Activated T-cell treated with anti-CD3 and anti-CD28 coated beads, Interleukin-2, amount 50 U/mL, for 72 hours (primary cell): ENCODE results near the gene PYCR2. TPM values are rescaled to one million over a fixed set of nuclear protein-coding genes. Genes with fewer than 3 reads are reported as not detected.
A peak's percentile ranks its signal among the peaks of the same experiment; 100 is the strongest.

Source experiments
- ATAC-seq, 2 donors: fragments of 150-1000 bp; cut with Tn5 transposase; replicated peaks in 1 of 2; 2 replicates each; pipeline ENCODE4 v1.10.0; 2021; ENCODE audit warnings: moderate library complexity in 2 of 2, mild to moderate bottlenecking in 1 of 2
- DNase-seq, 2 donors: peaks; one replicate each; pipeline ENCODE4 v3.0.0; 2021 to 2022; ENCODE audit warnings: mixed read lengths in 1 of 2
- H3K27ac Mint-ChIP-seq: one replicate; pipeline ENCODE4 v1.8.0; 2022; ENCODE audit warnings: mild to moderate bottlenecking, moderate library complexity, mixed read lengths
- H3K27me3 Mint-ChIP-seq: one replicate; pipeline ENCODE4 v1.8.0; 2022; ENCODE audit warnings: low read depth, mixed read lengths
- H3K36me3 Mint-ChIP-seq, 2 donors: one replicate each; pipeline ENCODE4 v1.8.0; 2022; ENCODE audit warnings: mixed read lengths in 2 of 2, mild to moderate bottlenecking in 1 of 2; ENCODE audit not compliant: insufficient read depth in 2 of 2
- H3K4me1 Mint-ChIP-seq: one replicate; pipeline ENCODE4 v1.8.0; 2022; ENCODE audit warnings: low read depth, mixed read lengths
- H3K4me3 Mint-ChIP-seq, 2 donors: one replicate each; pipeline ENCODE4 v1.8.0; 2022; ENCODE audit warnings: mild to moderate bottlenecking in 2 of 2, mixed read lengths in 2 of 2, moderate library complexity in 2 of 2
- H3K9me3 Mint-ChIP-seq, 2 donors: one replicate each; pipeline ENCODE4 v1.8.0; 2022; ENCODE audit warnings: mixed read lengths in 2 of 2
- total RNA-seq, 2 donors: library from RNA; stranded (reverse); gene quantifications; one replicate each; pipeline ENCODE4 v1.2.3, GENCODE V29; 2022

PYCR2 gene
- total RNA-seq, 2 donors from 2014 or later, result 144 to 152 TPM

DNA sequence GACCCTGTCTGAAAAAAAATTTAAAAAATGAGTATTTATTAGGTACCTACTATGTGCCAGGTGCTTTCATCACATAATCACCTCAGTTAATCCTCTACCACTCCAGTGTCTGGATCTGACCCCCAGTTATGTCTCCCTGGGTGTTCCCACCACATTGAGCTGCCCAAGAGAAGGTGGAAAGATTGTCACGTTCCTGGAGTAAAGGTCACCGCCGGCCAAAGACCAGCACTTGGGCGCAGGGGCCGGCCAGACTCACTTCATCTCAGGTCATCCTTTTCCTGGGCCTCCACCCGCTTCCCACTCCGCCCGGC lies 714 bp downstream of the PYCR2 start:
- Mint-ChIP-seq H3K4me1 (peaks cover 68% of the 10 kb centered on the region), H3K27ac (peak overlapping the region; percentile 91), H3K9me3 (no peaks in the 10 kb centered on the region), H3K27me3 (no peaks in the 10 kb centered on the region), H3K4me3 (peak overlapping the region; percentile 91 to 97), H3K36me3 (peaks cover 5 to 13% of the 10 kb centered on the region in 2 donors)
- DNase-seq, result no peak
- no peak for ATAC-seq

DNA sequence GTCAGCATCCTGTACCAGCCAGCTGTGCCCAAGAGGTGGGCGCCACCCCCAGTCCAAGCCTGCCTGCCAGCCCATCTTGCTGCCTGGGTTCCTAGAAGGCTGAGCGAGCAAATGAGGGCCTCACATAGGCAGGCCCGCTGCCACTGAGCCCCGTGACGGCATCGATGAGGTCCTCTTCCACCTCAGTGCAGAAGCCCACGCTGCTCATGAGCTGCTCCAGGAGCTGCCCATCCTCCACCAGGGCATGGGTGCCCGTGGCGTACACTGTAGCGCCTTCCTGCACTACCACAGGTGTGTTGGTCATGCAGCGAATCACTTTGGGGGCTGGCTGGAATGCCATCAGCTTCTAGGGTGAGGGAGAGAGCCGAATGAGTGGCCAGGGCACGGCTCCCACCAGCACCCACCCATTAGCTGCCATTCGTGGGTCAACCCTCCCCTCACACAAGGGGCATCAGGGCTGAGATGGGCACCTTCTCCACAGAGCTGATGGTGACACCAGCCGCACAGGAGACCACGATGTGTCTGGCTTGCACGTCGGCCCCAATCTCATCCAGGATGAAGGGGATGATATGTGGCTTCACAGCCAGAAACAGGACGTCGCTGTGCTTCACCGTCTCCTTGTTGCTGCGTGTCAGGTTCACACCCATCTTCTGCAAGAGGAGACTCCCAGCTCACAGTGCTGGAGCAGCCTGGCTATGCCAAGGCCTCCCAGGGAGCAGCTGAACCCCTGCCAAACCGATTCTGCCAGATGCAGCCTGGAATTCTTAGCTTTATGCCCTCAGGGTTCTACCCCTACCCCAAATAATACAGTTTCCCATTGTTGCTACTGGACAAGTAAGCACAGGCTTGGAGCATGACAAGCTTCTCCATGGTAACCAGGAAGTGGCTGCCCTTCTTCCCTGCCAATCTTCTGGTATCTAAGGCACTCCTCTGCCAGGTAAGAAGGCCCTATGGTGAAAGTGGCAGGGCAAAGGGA lies 2.0 kb downstream of the PYCR2 start:
- ATAC-seq, result no peak

GRCh38 chr1:225919906-225920305 lies 4.1 kb downstream of the PYCR2 start:
- DNase-seq, result peak; percentile 35
- Mint-ChIP-seq H3K36me3 (peaks cover 8 to 13% of the 10 kb centered on the region in 2 donors), H3K4me3 (peak overlapping the region; percentile 39 to 55), H3K27ac (peak overlapping the region; percentile 16), H3K27me3 (no peaks in the 10 kb centered on the region), H3K9me3 (no peaks in the 10 kb centered on the region), H3K4me1 (peaks cover 51% of the 10 kb centered on the region)
- ATAC-seq, result no peak

More for the DNA sequence above, 2.0 kb downstream of the PYCR2 start:
- H3K27ac Mint-ChIP-seq, result peak overlapping the region; percentile 80
- peak overlapping the region; percentile 91 to 97 for H3K4me3 Mint-ChIP-seq
- H3K36me3 Mint-ChIP-seq, result peaks cover 5 to 13% of the 10 kb centered on the region in 2 donors
- H3K4me1 Mint-ChIP-seq, result peaks cover 62% of the 10 kb centered on the region
- no peak for DNase-seq
- no peaks in the 10 kb centered on the region for H3K27me3 Mint-ChIP-seq
- no peaks in the 10 kb centered on the region for H3K9me3 Mint-ChIP-seq

DNA sequence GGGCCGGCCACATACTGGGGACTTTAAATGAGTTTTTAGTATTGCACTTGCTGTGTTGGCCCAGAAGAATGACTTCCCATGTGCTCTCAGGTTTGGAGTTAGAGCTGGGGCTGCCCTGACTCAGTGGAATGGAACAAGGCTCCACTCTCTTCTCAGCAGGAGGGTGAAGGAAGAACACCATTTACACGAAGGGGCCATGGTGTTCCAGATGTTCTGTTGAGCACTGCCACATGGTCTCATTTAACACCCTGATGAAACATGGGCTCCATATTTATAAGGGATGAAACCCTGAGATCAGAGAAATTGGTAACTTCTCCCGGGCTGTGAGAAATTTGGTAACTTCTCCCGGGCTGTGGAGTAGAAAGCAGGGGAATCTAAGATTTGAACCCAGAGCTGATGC lies 5.8 kb downstream of the PYCR2 start:
- Mint-ChIP-seq H3K4me1 (peaks cover 41% of the 10 kb centered on the region), H3K27ac (no peak overlapping the region), H3K27me3 (no peaks in the 10 kb centered on the region), H3K9me3 (no peaks in the 10 kb centered on the region), H3K36me3 (peaks cover 5 to 13% of the 10 kb centered on the region in 2 donors), H3K4me3 (no peak overlapping the region)
- DNase-seq (no peak), ATAC-seq (no peak)

- Mint-ChIP-seq H3K9me3 (no peaks in the 10 kb centered on the region), H3K27me3 (no peaks in the 10 kb centered on the region), H3K4me1 (peaks cover 33% of the 10 kb centered on the region), H3K36me3 (peaks cover 5 to 13% of the 10 kb centered on the region in 2 donors), H3K27ac (no peak overlapping the region), H3K4me3 (no peak overlapping the region)
- no peak for DNase-seq
- ATAC-seq, result no peak
These were observed 6.5 kb downstream of the PYCR2 start for GRCh38 chr1:225917536-225917935.

- DNase-seq (no peak), ATAC-seq (no peak)
- no peak overlapping the region for H3K27ac Mint-ChIP-seq
- peaks cover 29% of the 10 kb centered on the region for H3K4me1 Mint-ChIP-seq
- H3K27me3 Mint-ChIP-seq, result no peaks in the 10 kb centered on the region
- no peaks in the 10 kb centered on the region for H3K9me3 Mint-ChIP-seq
- no peak overlapping the region for H3K4me3 Mint-ChIP-seq
- peaks cover 5 to 13% of the 10 kb centered on the region in 2 donors for H3K36me3 Mint-ChIP-seq
These were observed 6.9 kb downstream of the PYCR2 start for GRCh38 chr1:225917101-225917500.

GRCh38 chr1:225915538-225915991 lies 8.5 kb downstream of the PYCR2 start:
- H3K4me1 Mint-ChIP-seq, result peaks cover 17% of the 10 kb centered on the region
- no peak overlapping the region for H3K4me3 Mint-ChIP-seq
- ATAC-seq, result no peak
- no peaks in the 10 kb centered on the region for H3K9me3 Mint-ChIP-seq
- peaks cover 5 to 9% of the 10 kb centered on the region in 2 donors for H3K36me3 Mint-ChIP-seq
- H3K27me3 Mint-ChIP-seq, result no peaks in the 10 kb centered on the region
- peak overlapping the region; percentile 17 for H3K27ac Mint-ChIP-seq
- DNase-seq, result no peak

DNA sequence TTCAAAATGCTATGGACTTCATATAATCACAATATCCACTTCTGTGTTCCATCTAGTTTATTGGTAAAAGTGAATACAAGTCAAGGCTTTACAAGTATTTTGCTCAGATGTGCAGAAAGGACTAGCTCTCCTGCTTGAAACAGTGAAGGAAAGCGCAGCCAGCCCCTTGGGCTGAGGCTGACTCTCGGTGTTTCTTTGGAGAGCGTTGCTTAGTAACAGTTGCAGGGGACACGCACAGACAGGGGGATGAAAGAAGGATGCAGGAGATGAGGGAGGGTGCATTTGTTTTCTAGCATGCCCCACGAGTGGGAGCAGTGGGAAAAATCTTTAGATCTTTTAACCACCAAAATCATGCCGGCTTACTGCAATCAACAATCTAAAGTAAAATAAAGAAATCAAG lies 9.1 kb downstream of the PYCR2 start:
- Mint-ChIP-seq H3K36me3 (peaks cover 5 to 7% of the 10 kb centered on the region in 2 donors), H3K27ac (peak overlapping the region; percentile 17), H3K4me1 (peaks cover 16% of the 10 kb centered on the region), H3K27me3 (no peaks in the 10 kb centered on the region), H3K4me3 (no peak overlapping the region), H3K9me3 (no peaks in the 10 kb centered on the region)
- ATAC-seq (no peak), DNase-seq (no peak)

GRCh38 chr1:225914391-225914790 lies 9.7 kb downstream of the PYCR2 start:
- ATAC-seq, result no peak
- Mint-ChIP-seq H3K4me1 (peaks cover 16% of the 10 kb centered on the region), H3K27ac (no peak overlapping the region), H3K36me3 (peaks cover 2 to 3% of the 10 kb centered on the region in 2 donors), H3K27me3 (no peaks in the 10 kb centered on the region), H3K9me3 (no peaks in the 10 kb centered on the region), H3K4me3 (no peak overlapping the region)
- no peak for DNase-seq

- Mint-ChIP-seq H3K27me3 (no peaks in the 10 kb centered on the region), H3K27ac (no peak overlapping the region), H3K36me3 (no peaks in the 10 kb centered on the region), H3K4me3 (peak overlapping the region in 1 of 2 donors; percentile 9), H3K4me1 (peaks cover 15% of the 10 kb centered on the region), H3K9me3 (no peaks in the 10 kb centered on the region)
- DNase-seq (peak; percentile 75 to 85), ATAC-seq (peak; percentile 92)
These were observed 12.6 kb downstream of the PYCR2 start for GRCh38 chr1:225911191-225912130.

DNA sequence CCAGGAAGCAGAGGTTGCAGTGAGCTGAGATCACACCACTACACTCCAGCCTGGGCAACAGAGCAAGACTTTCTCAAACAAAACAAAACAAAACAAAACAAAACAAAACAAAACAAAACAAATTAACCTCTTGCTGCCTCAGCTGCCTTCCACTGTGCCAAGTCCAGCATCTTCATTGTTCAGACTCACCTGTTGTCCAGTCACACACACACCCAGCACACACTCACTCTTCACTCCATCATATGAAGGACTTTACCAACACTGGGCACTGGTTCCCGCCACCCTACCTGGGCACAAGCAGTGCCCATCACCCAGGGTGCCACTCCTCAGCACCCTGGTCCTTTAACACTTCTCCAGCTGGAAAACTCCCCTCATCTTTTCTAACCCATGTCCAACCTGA lies 14.6 kb downstream of the PYCR2 start:
- no peaks in the 10 kb centered on the region for H3K9me3 Mint-ChIP-seq
- peaks cover 23% of the 10 kb centered on the region for H3K4me1 Mint-ChIP-seq
- no peak for DNase-seq
- H3K36me3 Mint-ChIP-seq, result no peaks in the 10 kb centered on the region
- H3K4me3 Mint-ChIP-seq, result no peak overlapping the region
- no peaks in the 10 kb centered on the region for H3K27me3 Mint-ChIP-seq
- no peak overlapping the region for H3K27ac Mint-ChIP-seq
- ATAC-seq, result no peak

DNA sequence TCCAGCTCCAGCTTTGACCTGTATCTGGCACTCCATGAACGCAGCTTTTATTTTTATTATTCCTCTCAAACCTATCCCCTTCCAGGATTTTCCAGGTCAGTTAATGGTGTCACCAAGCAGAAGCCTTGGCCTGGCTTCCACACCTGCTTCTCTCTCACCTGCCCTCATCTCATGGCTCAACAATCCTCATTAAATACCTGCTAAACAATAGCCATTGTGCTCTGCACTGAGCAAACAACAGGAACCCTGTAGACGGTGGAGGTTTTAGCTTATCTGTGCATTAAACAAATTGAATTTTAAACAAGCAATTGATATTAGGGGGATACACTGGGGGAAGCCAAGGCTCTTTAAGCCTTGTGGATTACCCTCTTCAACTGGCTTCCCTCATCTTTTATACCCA lies 15.3 kb downstream of the PYCR2 start:
- ATAC-seq (no peak), DNase-seq (no peak)
- no peaks in the 10 kb centered on the region for H3K36me3 Mint-ChIP-seq
- H3K9me3 Mint-ChIP-seq, result no peaks in the 10 kb centered on the region
- H3K4me3 Mint-ChIP-seq, result no peak overlapping the region
- H3K27ac Mint-ChIP-seq, result peak overlapping the region; percentile 47
- H3K27me3 Mint-ChIP-seq, result no peaks in the 10 kb centered on the region
- H3K4me1 Mint-ChIP-seq, result peaks cover 23% of the 10 kb centered on the region
